AG09309 (cell line): Measurements from ENCODE around the gene MYRF.

ENCODE experiments used
- DNase-seq: peaks from one replicate; pipeline ENCODE4 v3.0.0-alpha.2; 2010; ENCODE audit warnings: low read depth
- H3K4me3 ChIP-seq: 2 replicates; pipeline ENCODE4 v1.5.1; 2011; ENCODE audit warnings: mild to moderate bottlenecking, low read depth, low read length, moderate library complexity; ENCODE audit not compliant: control insufficient read depth
- CTCF ChIP-seq: IDR thresholded peaks from 2 replicates; pipeline ENCODE4 v1.5.1; 2011; ENCODE audit warnings: mild to moderate bottlenecking, low read depth, low read length, inconsistent platforms; ENCODE audit not compliant: insufficient read depth, control insufficient read depth; ENCODE audit errors: missing control alignments

Gene MYRF

DNA sequence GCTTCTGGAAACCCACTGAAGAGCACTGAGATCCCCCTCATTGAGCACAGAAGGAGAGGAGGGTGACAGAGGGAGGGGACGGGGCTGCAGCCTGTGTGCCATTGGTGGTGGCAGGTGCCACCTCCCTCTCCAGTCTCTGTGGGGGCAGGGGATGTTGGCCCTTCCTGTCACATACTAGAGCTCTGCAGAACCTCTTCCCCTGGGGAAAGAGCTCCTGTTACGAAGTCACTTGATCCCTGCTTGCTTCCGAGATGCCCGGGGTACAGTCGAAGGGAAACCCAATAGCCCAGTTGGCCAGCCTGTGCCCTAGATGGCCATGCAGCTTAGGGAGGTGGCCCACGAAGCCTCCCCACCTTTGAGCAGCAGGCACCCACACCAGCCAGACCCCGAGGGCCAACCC is 42.9 kb upstream of the MYRF start:
- no peak for TF ChIP-seq CTCF
- no peak overlapping the region for H3K4me3 ChIP-seq
- DNase-seq: no peak

- no peak for DNase-seq
- TF ChIP-seq CTCF: no peak
- H3K4me3 ChIP-seq: no peak overlapping the region
These were observed 42.4 kb upstream of the MYRF start for GRCh38 chr11:61710019-61710418.

DNA sequence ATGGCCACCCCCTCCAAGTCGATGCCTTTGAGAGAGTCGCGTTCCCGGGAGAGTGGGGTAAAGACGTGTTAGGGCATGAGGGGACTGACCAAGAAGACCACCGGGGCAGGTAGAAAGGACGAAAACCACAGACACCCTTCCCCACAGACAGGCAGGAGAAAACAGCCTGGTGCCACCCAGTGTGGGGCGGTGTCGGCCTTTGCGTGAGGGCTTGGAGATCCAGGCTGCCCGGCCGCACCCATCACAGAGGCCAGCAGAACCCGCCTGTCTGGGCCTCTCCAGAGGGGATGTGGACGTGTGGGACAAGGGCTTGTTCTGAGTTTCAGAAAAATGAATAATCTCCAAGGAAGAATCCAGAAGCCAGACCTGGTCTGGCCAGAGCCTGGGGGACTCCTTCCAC is 41.4 kb upstream of the MYRF start:
- no peak for DNase-seq
- TF ChIP-seq CTCF: no peak
- H3K4me3 ChIP-seq: no peak overlapping the region

DNA sequence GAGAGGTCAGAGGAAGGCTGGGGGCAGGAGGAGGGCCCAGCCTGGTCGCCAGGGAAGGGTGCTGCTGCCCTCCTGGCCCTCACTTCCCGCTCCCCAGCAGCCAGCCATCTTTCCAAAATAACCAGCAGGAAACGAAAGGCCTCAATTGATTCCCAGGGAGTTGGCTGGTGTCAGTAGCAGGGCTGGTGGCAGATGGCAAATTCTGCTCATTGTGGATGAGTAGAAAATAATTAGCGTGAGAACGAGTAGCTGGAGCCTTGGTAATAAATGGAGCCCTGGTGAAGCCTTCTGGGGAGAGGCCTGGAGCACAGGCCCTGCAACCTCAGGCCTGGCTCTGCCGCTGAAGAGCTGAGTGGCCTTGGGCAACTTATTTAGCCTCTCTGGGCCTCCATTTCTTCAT is 40.9 kb upstream of the MYRF start:
- no peak overlapping the region for H3K4me3 ChIP-seq
- no peak for TF ChIP-seq CTCF
- DNase-seq: no peak

GRCh38 chr11:61712314-61712713 is 40.1 kb upstream of the MYRF start:
- TF ChIP-seq CTCF: no peak
- H3K4me3 ChIP-seq: no peak overlapping the region
- DNase-seq: no peak

DNA sequence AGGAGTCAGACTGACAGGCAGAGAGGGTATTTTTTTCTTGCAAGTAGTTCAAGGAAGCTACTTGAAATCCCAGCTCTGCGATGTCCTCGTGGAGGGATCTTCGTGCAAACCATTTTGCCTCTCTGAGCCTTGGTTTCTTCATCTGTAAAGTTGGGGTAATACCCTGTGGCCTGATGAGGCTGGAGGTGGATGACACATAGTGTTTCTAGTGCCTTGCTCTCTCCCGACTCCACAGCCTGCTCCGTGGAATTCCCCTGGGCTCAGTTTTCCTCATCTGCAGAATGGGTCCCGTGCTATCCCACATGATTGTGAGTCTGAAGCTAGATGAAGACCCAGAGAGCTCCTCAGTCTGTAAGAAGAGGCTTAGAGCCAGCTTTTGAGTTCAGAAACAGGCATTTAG is 39.6 kb upstream of the MYRF start:
- DNase-seq: no peak
- H3K4me3 ChIP-seq: no peak overlapping the region
- no peak for TF ChIP-seq CTCF

- no peak for DNase-seq
- TF ChIP-seq CTCF: no peak
These were observed 39.0 kb upstream of the MYRF start for GRCh38 chr11:61713464-61713863.

More at GRCh38 chr11:61713464-61713863, 39.0 kb upstream of the MYRF start:
- H3K4me3 ChIP-seq: no peak overlapping the region
